Measurements from ENCODE around the gene LYL1. TPM values are rescaled to one million over a fixed set of nuclear protein-coding genes. Genes with fewer than 3 reads are reported as not detected.

The LYL1 gene
- total and polyA plus RNA-seq, 2 of the 13 experiments (the other 11 are each of a cell fraction or from before 2014, with no cell fraction given) = 0.75 to 0.92 TPM

DNA sequence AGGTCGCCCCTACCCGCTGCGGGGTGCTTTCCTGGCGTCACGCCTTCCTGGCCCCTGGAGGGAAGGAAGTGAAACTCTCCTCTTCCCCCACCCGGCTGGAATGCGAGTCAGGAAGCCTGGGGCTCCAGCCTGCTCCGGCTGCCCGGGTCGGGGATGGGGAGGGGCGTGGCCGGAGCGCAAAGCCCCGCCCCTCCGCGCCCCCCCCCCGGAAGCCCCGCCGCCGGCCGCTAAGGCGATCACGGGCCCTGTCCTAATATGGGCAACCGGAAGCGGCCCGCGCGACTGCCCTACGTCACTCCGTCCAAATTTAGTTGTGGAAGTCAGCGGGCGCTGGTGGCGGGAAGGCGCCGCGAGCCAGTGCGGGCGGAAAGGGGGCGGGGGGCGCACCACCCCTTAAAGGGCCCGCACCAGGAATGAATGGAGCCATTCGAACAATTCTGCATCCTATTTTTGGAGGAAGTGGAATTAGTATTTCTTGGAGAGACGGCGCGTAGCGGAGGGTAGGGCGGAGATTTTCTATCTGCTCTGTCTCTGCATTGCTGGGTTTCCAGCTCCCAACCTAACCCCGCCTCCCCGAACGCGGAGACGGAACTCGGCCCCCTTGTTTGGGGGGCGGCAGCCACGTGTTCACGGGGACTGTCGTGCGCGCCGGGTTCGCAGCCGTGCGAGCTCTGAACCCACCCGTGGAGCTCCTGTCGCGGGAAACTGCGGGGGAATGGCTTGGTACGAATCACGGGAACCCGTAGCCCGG lies 49.1 kb upstream of the LYL1 start (continued):
- TF ChIP-seq, protein P1, sequence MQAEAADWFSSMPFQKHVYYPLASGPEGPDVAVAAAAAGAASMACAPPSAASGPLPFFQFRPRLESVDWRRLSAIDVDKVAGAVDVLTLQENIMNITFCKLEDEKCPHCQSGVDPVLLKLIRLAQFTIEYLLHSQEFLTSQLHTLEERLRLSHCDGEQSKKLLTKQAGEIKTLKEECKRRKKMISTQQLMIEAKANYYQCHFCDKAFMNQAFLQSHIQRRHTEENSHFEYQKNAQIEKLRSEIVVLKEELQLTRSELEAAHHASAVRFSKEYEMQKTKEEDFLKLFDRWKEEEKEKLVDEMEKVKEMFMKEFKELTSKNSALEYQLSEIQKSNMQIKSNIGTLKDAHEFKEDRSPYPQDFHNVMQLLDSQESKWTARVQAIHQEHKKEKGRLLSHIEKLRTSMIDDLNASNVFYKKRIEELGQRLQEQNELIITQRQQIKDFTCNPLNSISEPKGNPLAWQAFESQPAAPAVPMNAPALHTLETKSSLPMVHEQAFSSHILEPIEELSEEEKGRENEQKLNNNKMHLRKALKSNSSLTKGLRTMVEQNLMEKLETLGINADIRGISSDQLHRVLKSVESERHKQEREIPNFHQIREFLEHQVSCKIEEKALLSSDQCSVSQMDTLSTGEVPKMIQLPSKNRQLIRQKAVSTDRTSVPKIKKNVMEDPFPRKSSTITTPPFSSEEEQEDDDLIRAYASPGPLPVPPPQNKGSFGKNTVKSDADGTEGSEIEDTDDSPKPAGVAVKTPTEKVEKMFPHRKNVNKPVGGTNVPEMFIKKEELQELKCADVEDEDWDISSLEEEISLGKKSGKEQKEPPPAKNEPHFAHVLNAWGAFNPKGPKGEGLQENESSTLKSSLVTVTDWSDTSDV (CRISPR knock-in tag; IDR thresholded peaks at IDR 0.05) = no peak; the same call in 1 of the 2 replicates
- TF ChIP-seq ZNF138 (CRISPR knock-in tag; IDR thresholded peaks at IDR 0.05; ENCODE audit: low read depth) (no peak; the same call in 1 of the 2 replicates), PHF5A (CRISPR knock-in tag; IDR thresholded peaks at IDR 0.05; ENCODE audit: low read depth, unreplicated experiment) (no peak), ZNF430 (CRISPR knock-in tag; IDR thresholded peaks at IDR 0.05) (peak; percentile 43; the same call in 1 of the 2 replicates), HDAC1 (CRISPR knock-in tag; IDR thresholded peaks at IDR 0.05) (no peak; the same call in none of the 2 replicates), MYC (CRISPR knock-in tag; IDR thresholded peaks at IDR 0.05; ENCODE audit: borderline replicate concordance) (peak; percentile 93), KDM5B (CRISPR knock-in tag; IDR thresholded peaks at IDR 0.05; ENCODE audit: borderline replicate concordance) (peak; percentile 17; the same call in 1 of the 2 replicates), SOX5 (CRISPR knock-in tag; IDR thresholded peaks at IDR 0.05; ENCODE audit: borderline replicate concordance) (peak; percentile 39; the same call in 1 of the 2 replicates), FOSL2 (CRISPR knock-in tag; IDR thresholded peaks at IDR 0.05) (peak; percentile 34), ZNF484 (CRISPR knock-in tag; IDR thresholded peaks at IDR 0.05; ENCODE audit: borderline replicate concordance, low read depth) (no peak), RBAK (CRISPR knock-in tag; IDR thresholded peaks at IDR 0.05) (no peak), ZNF660 (CRISPR knock-in tag; IDR thresholded peaks at IDR 0.05; ENCODE audit: borderline replicate concordance, low read depth) (no peak), ZFP36L1 (CRISPR knock-in tag; IDR thresholded peaks at IDR 0.05) (no peak), ZNF260 (CRISPR knock-in tag; IDR thresholded peaks at IDR 0.05; ENCODE audit: borderline replicate concordance, low read depth) (no peak), POLR2AphosphoS5 (IDR thresholded peaks at IDR 0.05; ENCODE audit: low read depth, low read length) (peak; percentile 93), XBP1 (CRISPR knock-in tag; IDR thresholded peaks at IDR 0.05) (no peak)
- TF ChIP-seq, protein P2, sequence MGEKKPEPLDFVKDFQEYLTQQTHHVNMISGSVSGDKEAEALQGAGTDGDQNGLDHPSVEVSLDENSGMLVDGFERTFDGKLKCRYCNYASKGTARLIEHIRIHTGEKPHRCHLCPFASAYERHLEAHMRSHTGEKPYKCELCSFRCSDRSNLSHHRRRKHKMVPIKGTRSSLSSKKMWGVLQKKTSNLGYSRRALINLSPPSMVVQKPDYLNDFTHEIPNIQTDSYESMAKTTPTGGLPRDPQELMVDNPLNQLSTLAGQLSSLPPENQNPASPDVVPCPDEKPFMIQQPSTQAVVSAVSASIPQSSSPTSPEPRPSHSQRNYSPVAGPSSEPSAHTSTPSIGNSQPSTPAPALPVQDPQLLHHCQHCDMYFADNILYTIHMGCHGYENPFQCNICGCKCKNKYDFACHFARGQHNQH (CRISPR knock-in tag; IDR thresholded peaks at IDR 0.05) = peak; percentile 53; the same call in 1 of the 2 replicates
- TF ChIP-seq, protein P3, sequence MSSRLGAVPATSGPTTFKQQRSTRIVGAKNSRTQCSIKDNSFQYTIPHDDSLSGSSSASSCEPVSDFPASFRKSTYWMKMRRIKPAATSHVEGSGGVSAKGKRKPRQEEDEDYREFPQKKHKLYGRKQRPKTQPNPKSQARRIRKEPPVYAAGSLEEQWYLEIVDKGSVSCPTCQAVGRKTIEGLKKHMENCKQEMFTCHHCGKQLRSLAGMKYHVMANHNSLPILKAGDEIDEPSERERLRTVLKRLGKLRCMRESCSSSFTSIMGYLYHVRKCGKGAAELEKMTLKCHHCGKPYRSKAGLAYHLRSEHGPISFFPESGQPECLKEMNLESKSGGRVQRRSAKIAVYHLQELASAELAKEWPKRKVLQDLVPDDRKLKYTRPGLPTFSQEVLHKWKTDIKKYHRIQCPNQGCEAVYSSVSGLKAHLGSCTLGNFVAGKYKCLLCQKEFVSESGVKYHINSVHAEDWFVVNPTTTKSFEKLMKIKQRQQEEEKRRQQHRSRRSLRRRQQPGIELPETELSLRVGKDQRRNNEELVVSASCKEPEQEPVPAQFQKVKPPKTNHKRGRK (CRISPR knock-in tag; IDR thresholded peaks at IDR 0.05) = no peak
- TF ChIP-seq, protein P4, sequence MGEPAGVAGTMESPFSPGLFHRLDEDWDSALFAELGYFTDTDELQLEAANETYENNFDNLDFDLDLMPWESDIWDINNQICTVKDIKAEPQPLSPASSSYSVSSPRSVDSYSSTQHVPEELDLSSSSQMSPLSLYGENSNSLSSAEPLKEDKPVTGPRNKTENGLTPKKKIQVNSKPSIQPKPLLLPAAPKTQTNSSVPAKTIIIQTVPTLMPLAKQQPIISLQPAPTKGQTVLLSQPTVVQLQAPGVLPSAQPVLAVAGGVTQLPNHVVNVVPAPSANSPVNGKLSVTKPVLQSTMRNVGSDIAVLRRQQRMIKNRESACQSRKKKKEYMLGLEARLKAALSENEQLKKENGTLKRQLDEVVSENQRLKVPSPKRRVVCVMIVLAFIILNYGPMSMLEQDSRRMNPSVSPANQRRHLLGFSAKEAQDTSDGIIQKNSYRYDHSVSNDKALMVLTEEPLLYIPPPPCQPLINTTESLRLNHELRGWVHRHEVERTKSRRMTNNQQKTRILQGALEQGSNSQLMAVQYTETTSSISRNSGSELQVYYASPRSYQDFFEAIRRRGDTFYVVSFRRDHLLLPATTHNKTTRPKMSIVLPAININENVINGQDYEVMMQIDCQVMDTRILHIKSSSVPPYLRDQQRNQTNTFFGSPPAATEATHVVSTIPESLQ (CRISPR knock-in tag; conservative IDR thresholded peaks at IDR 0.05) = 0 out of 2 replicates have a peak, but pooled peaks have one; percentile 46
- TF ChIP-seq, protein P5, sequence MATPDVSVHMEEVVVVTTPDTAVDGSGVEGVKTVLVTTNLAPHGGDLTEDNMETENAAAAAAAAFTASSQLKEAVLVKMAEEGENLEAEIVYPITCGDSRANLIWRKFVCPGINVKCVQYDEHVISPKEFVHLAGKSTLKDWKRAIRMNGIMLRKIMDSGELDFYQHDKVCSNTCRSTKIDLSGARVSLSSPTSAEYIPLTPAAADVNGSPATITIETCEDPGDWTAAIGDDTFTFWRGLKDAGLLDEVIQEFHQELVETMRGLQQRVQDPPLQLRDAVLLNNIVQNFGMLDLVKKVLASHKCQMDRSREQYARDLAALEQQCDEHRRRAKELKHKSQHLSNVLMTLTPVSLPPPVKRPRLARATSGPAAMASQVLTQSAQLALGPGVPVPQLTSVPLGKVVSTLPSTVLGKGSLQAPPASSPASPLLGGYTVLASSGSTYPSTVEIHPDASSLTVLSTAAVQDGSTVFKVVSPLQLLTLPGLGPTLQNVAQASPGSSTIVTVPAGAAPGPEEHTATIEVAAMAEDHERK (CRISPR knock-in tag; IDR thresholded peaks at IDR 0.05; ENCODE audit: low read depth) = peak; percentile 54
